Activated CD4-positive, alpha-beta T cell treated with anti-CD3 and anti-CD28 coated beads, Interleukin-2, Interleukin-4, amounts not matched to agents 100 ng/mL and 50 ng/mL, durations not matched to agents 16 hours and 8 hours (primary cell): ENCODE data around the gene EYA3.
A peak's percentile ranks its signal among the peaks of the same experiment; 100 is the strongest.

Source experiments
- DNase-seq: peaks from one replicate; pipeline ENCODE4 v3.0.0-alpha.2; 2020; ENCODE audit warnings: low spot score

Gene EYA3

GRCh38 chr1:28088168-28088961 lies at the start of gene EYA3:
Gene EYA3 (minus strand): TSS chr1:28088610. CDS start chr1:28058026, 30,584 bp downstream.
- peak; percentile 100 for DNase-seq

GRCh38 chr1:28136922-28137613 lies 48.7 kb upstream of the EYA3 start:
- no peak for DNase-seq

GRCh38 chr1:28136169-28136921 lies 47.9 kb upstream of the EYA3 start:
- no peak for DNase-seq

GRCh38 chr1:28135371-28136168 lies 47.2 kb upstream of the EYA3 start:
- no peak for DNase-seq

GRCh38 chr1:28134651-28135207 lies 46.3 kb upstream of the EYA3 start:
- DNase-seq, result no peak

GRCh38 chr1:28132171-28133167 lies 44.1 kb upstream of the EYA3 start:
- no peak for DNase-seq

GRCh38 chr1:28130901-28131300 lies 42.5 kb upstream of the EYA3 start:
- DNase-seq, result no peak

GRCh38 chr1:28129150-28129549 lies 40.7 kb upstream of the EYA3 start:
- DNase-seq, result no peak

GRCh38 chr1:28127617-28128257 lies 39.3 kb upstream of the EYA3 start:
- no peak for DNase-seq

GRCh38 chr1:28126783-28127490 lies 38.5 kb upstream of the EYA3 start:
- DNase-seq, result no peak

GRCh38 chr1:28126212-28126611 lies 37.8 kb upstream of the EYA3 start:
- DNase-seq, result no peak

- no peak for DNase-seq
Measured at GRCh38 chr1:28123461-28123961, 35.1 kb upstream of the EYA3 start.

- no peak for DNase-seq
Measured at GRCh38 chr1:28122183-28122582, 33.8 kb upstream of the EYA3 start.

- DNase-seq, result no peak
Measured at GRCh38 chr1:28119556-28119955, 31.1 kb upstream of the EYA3 start.

- no peak for DNase-seq
Measured at GRCh38 chr1:28118640-28119307, 30.4 kb upstream of the EYA3 start.

GRCh38 chr1:28115267-28115666 lies 26.9 kb upstream of the EYA3 start:
- peak; percentile 82 for DNase-seq

- DNase-seq, result no peak
Measured at GRCh38 chr1:28114844-28115243, 26.4 kb upstream of the EYA3 start.

- no peak for DNase-seq
Measured at GRCh38 chr1:28113242-28113572, 24.8 kb upstream of the EYA3 start.
